HG03565 (cell line): ENCODE data around the gene CNBD2.
"Not testable (repeated sequence)": the region's sequence is repeated elsewhere in the genome, so short reads cannot be mapped to it uniquely, and the experiment has no call there.

Experiments
- ATAC-seq: cut with Tn5 transposase; IDR thresholded peaks from one replicate; pipeline ENCODE4 v1.9.1; 2021; ENCODE audit warnings: mild to moderate bottlenecking, moderate library complexity; ENCODE audit not compliant: unreplicated experiment

CNBD2 gene

GRCh38 chr20:36018208-36018988 is 50.0 kb downstream of the CNBD2 start:
- ATAC-seq: no peak

GRCh38 chr20:36026131-36026530 is 57.7 kb downstream of the CNBD2 start:
- not testable (repeated sequence) for ATAC-seq

- no peak for ATAC-seq
These were observed 59.9 kb downstream of the CNBD2 start for GRCh38 chr20:36028106-36028808.

GRCh38 chr20:36030149-36030548 is 61.8 kb downstream of the CNBD2 start:
- no peak for ATAC-seq

GRCh38 chr20:36031806-36032205 is 63.4 kb downstream of the CNBD2 start:
- ATAC-seq: no peak

- ATAC-seq: no peak
These were observed 66.5 kb downstream of the CNBD2 start for GRCh38 chr20:36034875-36035274.

GRCh38 chr20:36035745-36036144 is 67.4 kb downstream of the CNBD2 start:
- ATAC-seq: no peak

- no peak for ATAC-seq
These were observed 68.3 kb downstream of the CNBD2 start for GRCh38 chr20:36036688-36037087.

GRCh38 chr20:36040571-36040970 is 72.2 kb downstream of the CNBD2 start:
- ATAC-seq: no peak

- ATAC-seq: no peak
These were observed 75.1 kb downstream of the CNBD2 start for GRCh38 chr20:36043441-36043840.

- no peak for ATAC-seq
These were observed 75.6 kb downstream of the CNBD2 start for GRCh38 chr20:36043892-36044515.

GRCh38 chr20:36045373-36045714 is 77.0 kb downstream of the CNBD2 start:
- ATAC-seq: no peak

- not testable (repeated sequence) for ATAC-seq
These were observed 77.8 kb downstream of the CNBD2 start for GRCh38 chr20:36046073-36046798.

- ATAC-seq: not testable (repeated sequence)
These were observed 81.0 kb downstream of the CNBD2 start for GRCh38 chr20:36049408-36049807.

- ATAC-seq: peak; percentile 82
These were observed 82.3 kb downstream of the CNBD2 start for GRCh38 chr20:36050436-36051317.

- ATAC-seq: no peak
These were observed 83.1 kb downstream of the CNBD2 start for GRCh38 chr20:36051318-36052116.

- no peak for ATAC-seq
These were observed 83.7 kb downstream of the CNBD2 start for GRCh38 chr20:36052117-36052513.

GRCh38 chr20:36053863-36054518 is 85.6 kb downstream of the CNBD2 start:
- not testable (repeated sequence) for ATAC-seq

- no peak for ATAC-seq
These were observed 86.8 kb downstream of the CNBD2 start for GRCh38 chr20:36055145-36055544.
